GM23338 (cell line): ENCODE results near the gene VAMP3. TPM values are rescaled to one million over a fixed set of nuclear protein-coding genes. Genes with fewer than 3 reads are reported as not detected.

Source experiments
- ATAC-seq: fragments of 200-7000 bp; cut with Tn5 transposase; 3 replicates; pipeline ENCODE4 v1.9.1; 2020
- DNase-seq: peaks from one replicate; pipeline ENCODE4 v3.0.0-alpha.2; 2015; ENCODE audit warnings: low spot score
- H2AFZ ChIP-seq: fragments of 200-600 bp; sonication (generic); 2 replicates; pipeline ENCODE4 v1.8.0; 2016; ENCODE audit warnings: antibody characterized with exemption, mild to moderate bottlenecking, moderate library complexity
- H3F3A ChIP-seq: fragments of 200-600 bp; sonication (generic); replicated peaks from 2 replicates; pipeline ENCODE4 v1.8.0; 2017; ENCODE audit warnings: antibody characterized with exemption, mixed run types, low read depth
- H3K27ac ChIP-seq: fragments of 200-600 bp; sonication (generic); 2 replicates; pipeline ENCODE4 v1.6.1; 2016; ENCODE audit warnings: low read depth
- H3K27me3 ChIP-seq: fragments of 200-600 bp; sonication (generic); 2 replicates; pipeline ENCODE4 v1.8.0; 2016; ENCODE audit warnings: mild to moderate bottlenecking, mixed run types, moderate library complexity; ENCODE audit not compliant: insufficient read depth
- H3K36me3 ChIP-seq: fragments of 200-600 bp; sonication (generic); 2 replicates; pipeline ENCODE4 v1.8.0; 2016; ENCODE audit warnings: mild to moderate bottlenecking; ENCODE audit not compliant: insufficient read depth
- H3K4me1 ChIP-seq: fragments of 200-600 bp; sonication (generic); 2 replicates; pipeline ENCODE4 v1.8.0; 2016; ENCODE audit warnings: mild to moderate bottlenecking, moderate library complexity; ENCODE audit not compliant: insufficient read depth
- H3K4me2 ChIP-seq: fragments of 200-600 bp; sonication (generic); 2 replicates; pipeline ENCODE4 v1.7.1; 2017; ENCODE audit warnings: mixed run types
- H3K4me3 ChIP-seq: fragments of 200-600 bp; sonication (generic); 2 replicates; pipeline ENCODE4 v1.6.1; 2016; ENCODE audit warnings: mixed run types
- H3K79me2 ChIP-seq: fragments of 200-600 bp; sonication (generic); replicated peaks from 2 replicates; pipeline ENCODE4 v1.8.0; 2017; ENCODE audit warnings: mild to moderate bottlenecking; ENCODE audit not compliant: insufficient read depth
- H3K9me2 ChIP-seq: fragments of 200-600 bp; sonication (generic); 2 replicates; pipeline ENCODE4 v1.8.0; 2017; ENCODE audit not compliant: insufficient read depth
- H4K20me1 ChIP-seq: fragments of 200-600 bp; sonication (generic); replicated peaks from 2 replicates; pipeline ENCODE4 v1.8.0; 2017; ENCODE audit warnings: mild to moderate bottlenecking; ENCODE audit not compliant: insufficient read depth
- H3K27ac Mint-ChIP-seq: 2 replicates; pipeline ENCODE4 v1.8.0; 2020; ENCODE audit warnings: inconsistent platforms, mild to moderate bottlenecking, moderate library complexity, mixed read lengths
- H3K27me3 Mint-ChIP-seq: 3 replicates; pipeline ENCODE4 v1.8.0; 2022; ENCODE audit warnings: low read depth, mild to moderate bottlenecking, moderate library complexity, mixed read lengths, inconsistent platforms; ENCODE audit not compliant: insufficient read depth, poor library complexity
- H3K36me3 Mint-ChIP-seq: 3 replicates; pipeline ENCODE4 v1.8.0; 2021; ENCODE audit warnings: low read depth, mild to moderate bottlenecking, inconsistent platforms, moderate library complexity, mixed read lengths
- H3K4me1 Mint-ChIP-seq: 3 replicates; pipeline ENCODE4 v1.8.0; 2020; ENCODE audit warnings: mild to moderate bottlenecking, inconsistent platforms, mixed read lengths
- H3K4me3 Mint-ChIP-seq: 3 replicates; pipeline ENCODE4 v1.8.0; 2021; ENCODE audit warnings: moderate library complexity, mild to moderate bottlenecking, inconsistent platforms, mixed read lengths
- H3K9me3 Mint-ChIP-seq: 3 replicates; pipeline ENCODE4 v1.8.0; 2020; ENCODE audit warnings: moderate library complexity, mild to moderate bottlenecking, inconsistent platforms, mixed read lengths
- CREB1 ChIP-seq: fragments of 250-450 bp; sonication (Bioruptor Pico); IDR thresholded peaks from 2 replicates; pipeline ENCODE4 v1.5.0; 2020; ENCODE audit warnings: low read depth, mild to moderate bottlenecking, moderate library complexity
- EZH2 ChIP-seq: fragments of 200-600 bp; sonication (generic); IDR thresholded peaks from one replicate; pipeline ENCODE4 v1.8.0; 2017; ENCODE audit warnings: antibody characterized with exemption, mild to moderate bottlenecking, low read depth; ENCODE audit not compliant: unreplicated experiment
- EZH2phosphoT487 ChIP-seq: fragments of 200-600 bp; sonication (generic); IDR thresholded peaks from one replicate; pipeline ENCODE4 v1.8.1; 2018; ENCODE audit warnings: antibody characterized with exemption; ENCODE audit not compliant: unreplicated experiment
- JUNB ChIP-seq: IDR thresholded peaks from one replicate; pipeline ENCODE4 v1.6.1; 2016; ENCODE audit warnings: antibody characterized with exemption; ENCODE audit not compliant: unreplicated experiment
- NANOG ChIP-seq: IDR thresholded peaks from 2 replicates; pipeline ENCODE4 v1.6.1; 2016; ENCODE audit warnings: antibody characterized with exemption, borderline replicate concordance
- POLR2AphosphoS5 ChIP-seq: IDR thresholded peaks from 2 replicates; pipeline ENCODE4 v1.6.1; 2016; ENCODE audit warnings: antibody characterized with exemption, low read depth
- STAT1 ChIP-seq: IDR thresholded peaks from one replicate; pipeline ENCODE4 v1.6.1; 2016; ENCODE audit warnings: antibody characterized with exemption; ENCODE audit not compliant: unreplicated experiment
- ZNF114 ChIP-seq: fragments of 250-450 bp; sonication (Bioruptor Pico); IDR thresholded peaks from 2 replicates; pipeline ENCODE4 v1.5.0; 2020; ENCODE audit warnings: mild to moderate bottlenecking, moderate library complexity
- ZNF331 ChIP-seq: fragments of 250-450 bp; sonication (Bioruptor Pico); IDR thresholded peaks from 2 replicates; pipeline ENCODE4 v1.5.0; 2020; ENCODE audit warnings: low read depth, mild to moderate bottlenecking, moderate library complexity
- polyA plus RNA-seq: library from polyadenylated mRNA; unstranded; fragments of >200 nt; fragmentation: Nextera tagmentation; extraction: Ambion mirVana; gene quantifications from 2 replicates; pipeline ENCODE4 v1.2.1, GENCODE V29; 2016
- total RNA-seq: library from RNA; depleted of rRNA; stranded (reverse); fragments of >200 nt; shearing (Covaris generic); gene quantifications from 2 replicates; pipeline ENCODE4 v1.2.3, GENCODE V29; 2014
- TF ChIP-seq, protein P1 (sequence below): IDR thresholded peaks from one replicate; pipeline ENCODE4 v1.6.1; 2018; ENCODE audit warnings: antibody characterized with exemption; ENCODE audit not compliant: unreplicated experiment
- TF ChIP-seq, protein P2 (sequence below), 2 experiments: fragments of 200-600 bp in 1 of 2; sonication (generic) in 1 of 2; conservative IDR thresholded peaks; 2 replicates each; pipeline versions ENCODE4 v1.5.1 to v1.6.1; 2016 to 2017; ENCODE audit warnings: antibody characterized with exemption in 2 of 2, low read depth in 2 of 2, mild to moderate bottlenecking in 2 of 2, moderate library complexity in 1 of 2
- TF ChIP-seq, protein P3 (sequence below): IDR thresholded peaks from 2 replicates; pipeline ENCODE4 v1.6.1; 2016; ENCODE audit warnings: antibody characterized with exemption

The VAMP3 gene
- total and polyA plus RNA-seq, 2 experiments from 2014 or later, result 16.3 to 43.0 TPM

DNA sequence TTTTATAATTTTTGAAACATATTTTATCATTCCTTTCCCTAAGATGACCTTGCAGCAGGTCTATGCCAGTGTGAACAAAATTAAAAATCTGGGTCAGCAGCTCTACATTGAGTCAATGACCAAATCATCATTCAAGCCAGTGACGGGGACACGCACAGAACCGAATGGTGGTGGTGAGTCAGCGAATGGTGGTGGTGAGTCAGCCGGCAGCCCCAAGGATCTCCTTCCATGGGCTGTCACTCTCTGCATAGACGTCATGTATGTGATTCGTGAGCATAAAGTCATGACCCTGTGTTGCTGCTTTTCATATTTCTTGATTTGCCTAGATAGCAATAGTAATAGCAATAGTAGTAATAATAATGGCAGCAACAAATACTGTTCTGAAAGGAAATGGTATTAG, 39.3 kb downstream of the VAMP3 start:
- Mint-ChIP-seq H3K27ac (no peak overlapping the region), H3K4me3 (no peak overlapping the region), H3K27me3 (no peaks in the 10 kb centered on the region), H3K4me1 (no peaks in the 10 kb centered on the region), H3K36me3 (peaks cover 40% of the 10 kb centered on the region), H3K9me3 (peaks cover 16% of the 10 kb centered on the region)
- H3K4me3 ChIP-seq, result no peak overlapping the region
- ATAC-seq, result no peak
- no peaks in the 10 kb centered on the region for H3F3A ChIP-seq
- no peaks in the 10 kb centered on the region for H3K9me2 ChIP-seq
- H3K27ac ChIP-seq, result no peak overlapping the region
- no peak overlapping the region for H3K4me2 ChIP-seq
- H3K27me3 ChIP-seq, result no peaks in the 10 kb centered on the region
- H2AFZ ChIP-seq, result no peak overlapping the region
- H3K79me2 ChIP-seq, result no peaks in the 10 kb centered on the region
- 0 out of 2 replicates have a peak, but pooled peaks cover 7% of the 10 kb centered on the region for H4K20me1 ChIP-seq
- H3K36me3 ChIP-seq, result peaks cover 22% of the 10 kb centered on the region; the same call in 1 of the 2 replicates
- no peaks in the 10 kb centered on the region for H3K4me1 ChIP-seq
- no peak for DNase-seq
- TF ChIP-seq STAT1 (no peak), CREB1 (no peak), ZNF331 (no peak), ZNF114 (CRISPR knock-in tag) (no peak)

DNA sequence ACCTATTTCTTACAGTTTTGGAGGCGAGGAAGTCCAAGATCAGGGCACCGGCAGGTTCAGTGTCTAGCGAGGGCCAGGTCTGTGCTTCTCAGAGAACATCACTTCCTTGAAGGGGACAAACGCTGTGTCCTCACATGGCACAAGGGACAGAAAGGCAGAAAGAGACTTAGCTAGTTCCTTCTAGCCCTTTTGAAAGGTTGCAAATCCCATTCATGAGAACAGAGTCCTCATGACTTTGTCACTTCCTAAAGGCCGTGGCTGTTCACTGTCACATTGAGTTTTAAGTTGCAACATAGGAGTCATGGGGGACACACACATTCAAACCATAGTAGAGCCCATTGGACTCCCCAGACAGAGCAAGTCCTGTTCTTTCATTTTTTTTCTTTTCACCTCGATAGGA, 40.4 kb downstream of the VAMP3 start:
- Mint-ChIP-seq H3K36me3 (peaks cover 40% of the 10 kb centered on the region), H3K27me3 (no peaks in the 10 kb centered on the region), H3K27ac (no peak overlapping the region), H3K4me3 (no peak overlapping the region), H3K9me3 (peaks cover 16% of the 10 kb centered on the region), H3K4me1 (no peaks in the 10 kb centered on the region)
- Histone ChIP-seq H4K20me1 (0 out of 2 replicates have a peak, but pooled peaks cover 7% of the 10 kb centered on the region), H3K27me3 (no peaks in the 10 kb centered on the region), H3F3A (no peaks in the 10 kb centered on the region), H3K4me1 (no peaks in the 10 kb centered on the region), H3K36me3 (peaks cover 22% of the 10 kb centered on the region; the same call in 1 of the 2 replicates), H2AFZ (no peak overlapping the region), H3K4me2 (no peak overlapping the region), H3K27ac (no peak overlapping the region), H3K9me2 (no peaks in the 10 kb centered on the region), H3K79me2 (no peaks in the 10 kb centered on the region), H3K4me3 (no peak overlapping the region)
- DNase-seq (no peak), ATAC-seq (no peak)
- TF ChIP-seq, protein P1, sequence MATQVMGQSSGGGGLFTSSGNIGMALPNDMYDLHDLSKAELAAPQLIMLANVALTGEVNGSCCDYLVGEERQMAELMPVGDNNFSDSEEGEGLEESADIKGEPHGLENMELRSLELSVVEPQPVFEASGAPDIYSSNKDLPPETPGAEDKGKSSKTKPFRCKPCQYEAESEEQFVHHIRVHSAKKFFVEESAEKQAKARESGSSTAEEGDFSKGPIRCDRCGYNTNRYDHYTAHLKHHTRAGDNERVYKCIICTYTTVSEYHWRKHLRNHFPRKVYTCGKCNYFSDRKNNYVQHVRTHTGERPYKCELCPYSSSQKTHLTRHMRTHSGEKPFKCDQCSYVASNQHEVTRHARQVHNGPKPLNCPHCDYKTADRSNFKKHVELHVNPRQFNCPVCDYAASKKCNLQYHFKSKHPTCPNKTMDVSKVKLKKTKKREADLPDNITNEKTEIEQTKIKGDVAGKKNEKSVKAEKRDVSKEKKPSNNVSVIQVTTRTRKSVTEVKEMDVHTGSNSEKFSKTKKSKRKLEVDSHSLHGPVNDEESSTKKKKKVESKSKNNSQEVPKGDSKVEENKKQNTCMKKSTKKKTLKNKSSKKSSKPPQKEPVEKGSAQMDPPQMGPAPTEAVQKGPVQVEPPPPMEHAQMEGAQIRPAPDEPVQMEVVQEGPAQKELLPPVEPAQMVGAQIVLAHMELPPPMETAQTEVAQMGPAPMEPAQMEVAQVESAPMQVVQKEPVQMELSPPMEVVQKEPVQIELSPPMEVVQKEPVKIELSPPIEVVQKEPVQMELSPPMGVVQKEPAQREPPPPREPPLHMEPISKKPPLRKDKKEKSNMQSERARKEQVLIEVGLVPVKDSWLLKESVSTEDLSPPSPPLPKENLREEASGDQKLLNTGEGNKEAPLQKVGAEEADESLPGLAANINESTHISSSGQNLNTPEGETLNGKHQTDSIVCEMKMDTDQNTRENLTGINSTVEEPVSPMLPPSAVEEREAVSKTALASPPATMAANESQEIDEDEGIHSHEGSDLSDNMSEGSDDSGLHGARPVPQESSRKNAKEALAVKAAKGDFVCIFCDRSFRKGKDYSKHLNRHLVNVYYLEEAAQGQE, result no peak
- TF ChIP-seq, protein P2, sequence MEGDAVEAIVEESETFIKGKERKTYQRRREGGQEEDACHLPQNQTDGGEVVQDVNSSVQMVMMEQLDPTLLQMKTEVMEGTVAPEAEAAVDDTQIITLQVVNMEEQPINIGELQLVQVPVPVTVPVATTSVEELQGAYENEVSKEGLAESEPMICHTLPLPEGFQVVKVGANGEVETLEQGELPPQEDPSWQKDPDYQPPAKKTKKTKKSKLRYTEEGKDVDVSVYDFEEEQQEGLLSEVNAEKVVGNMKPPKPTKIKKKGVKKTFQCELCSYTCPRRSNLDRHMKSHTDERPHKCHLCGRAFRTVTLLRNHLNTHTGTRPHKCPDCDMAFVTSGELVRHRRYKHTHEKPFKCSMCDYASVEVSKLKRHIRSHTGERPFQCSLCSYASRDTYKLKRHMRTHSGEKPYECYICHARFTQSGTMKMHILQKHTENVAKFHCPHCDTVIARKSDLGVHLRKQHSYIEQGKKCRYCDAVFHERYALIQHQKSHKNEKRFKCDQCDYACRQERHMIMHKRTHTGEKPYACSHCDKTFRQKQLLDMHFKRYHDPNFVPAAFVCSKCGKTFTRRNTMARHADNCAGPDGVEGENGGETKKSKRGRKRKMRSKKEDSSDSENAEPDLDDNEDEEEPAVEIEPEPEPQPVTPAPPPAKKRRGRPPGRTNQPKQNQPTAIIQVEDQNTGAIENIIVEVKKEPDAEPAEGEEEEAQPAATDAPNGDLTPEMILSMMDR (conservative IDR thresholded peaks at IDR 0.05; ENCODE audit: low read depth in 2 of 2), result no peak
- TF ChIP-seq NANOG, result no peak
- no peak for TF ChIP-seq JUNB
- TF ChIP-seq, protein P3, sequence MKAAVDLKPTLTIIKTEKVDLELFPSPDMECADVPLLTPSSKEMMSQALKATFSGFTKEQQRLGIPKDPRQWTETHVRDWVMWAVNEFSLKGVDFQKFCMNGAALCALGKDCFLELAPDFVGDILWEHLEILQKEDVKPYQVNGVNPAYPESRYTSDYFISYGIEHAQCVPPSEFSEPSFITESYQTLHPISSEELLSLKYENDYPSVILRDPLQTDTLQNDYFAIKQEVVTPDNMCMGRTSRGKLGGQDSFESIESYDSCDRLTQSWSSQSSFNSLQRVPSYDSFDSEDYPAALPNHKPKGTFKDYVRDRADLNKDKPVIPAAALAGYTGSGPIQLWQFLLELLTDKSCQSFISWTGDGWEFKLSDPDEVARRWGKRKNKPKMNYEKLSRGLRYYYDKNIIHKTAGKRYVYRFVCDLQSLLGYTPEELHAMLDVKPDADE, result no peak
- no peak for TF ChIP-seq CREB1
- no peak for TF ChIP-seq ZNF331
- no peak for TF ChIP-seq EZH2
- no peak for TF ChIP-seq POLR2AphosphoS5
- TF ChIP-seq STAT1, result no peak
- no peak for TF ChIP-seq ZNF114 (CRISPR knock-in tag)
- TF ChIP-seq EZH2phosphoT487, result no peak
